Pancreas (tissue), 10 donors: ENCODE data around the gene CCL22. TPM values are rescaled to one million over a fixed set of nuclear protein-coding genes. Genes with fewer than 3 reads are reported as not detected.

ENCODE experiments used
- ATAC-seq, 4 donors: fragments of 200-7000 bp; cut with Tn5 transposase; one replicate each; pipeline versions ENCODE4 v1.8.0 to v1.9.1; 2020; ENCODE audit warnings: mild to moderate bottlenecking in 4 of 4, moderate library complexity in 4 of 4
- DNase-seq, 6 donors: peaks; one replicate each; pipeline ENCODE4 v3.0.0-alpha.2; 2020
- FAIRE-seq: peaks from 2 replicates; lab custom pipeline; 2012; peaks lifted over from hg19 to GRCh38; lab: Jason Lieb, UNC
- H3K27ac ChIP-seq, 4 donors: fragments of 200-600 bp; sonication (generic); 1 replicate in 3 of 4; 2 replicates in 1 of 4; pipeline versions ENCODE4 v1.5.0 to v1.8.0; 2020
- H3K27me3 ChIP-seq, 4 donors: fragments of 200-600 bp; one replicate each; pipeline ENCODE4 v1.8.0; 2021
- H3K36me3 ChIP-seq, 3 donors: fragments of 200-600 bp; sonication (generic) in 1 of 3; one replicate each; pipeline versions ENCODE4 v1.5.0 to v1.8.0; 2020 to 2021
- H3K4me1 ChIP-seq, 3 donors: fragments of 200-600 bp; one replicate each; pipeline ENCODE4 v1.8.0; 2021
- H3K4me3 ChIP-seq, 4 donors: fragments of 200-600 bp; sonication (generic) in 2 of 4; one replicate each; pipeline versions ENCODE4 v1.5.0 to v1.8.0; 2020 to 2021
- H3K9me3 ChIP-seq, 4 donors: fragments of 200-600 bp; one replicate each; pipeline ENCODE4 v1.8.0; 2021
- WGBS, 2 donors: extraction: QIAGEN DNeasy Blood & Tissue Kit; methylation state at CpG; one replicate each; pipeline ENCODE4 v1.1.7; 2013; 5-methylcytosine and 5-hydroxymethylcytosine counted together
- intact Hi-C, 3 donors: fragments of 100-400 bp; cut with DNase I; formaldehyde crosslinking; loops; one replicate each; pipeline versions ENCODE4 v1.11.1 to v1.14.2; 2022
- polyA plus RNA-seq, 2 donors: library from polyadenylated mRNA; stranded (reverse); fragments of 200-250 nt; gene quantifications; one replicate each; pipeline ENCODE4 v1.2.3, GENCODE V29; 2013
- total RNA-seq, 6 donors: library from RNA; stranded (reverse); fragmentation: NEBNext Ultra II Directional in 4 of 6; extraction: Animal tissue kit (Norgen Biotek cat#: 25700) in 4 of 6; gene quantifications; one replicate each; pipeline versions ENCODE4 v1.2.1 to v1.2.4, GENCODE V29; 2021 to 2023
- TF ChIP-seq, protein P1 (sequence below), 4 donors: fragments of 200-600 bp; sonication (generic) in 3 of 4; IDR thresholded peaks; one replicate each; pipeline versions ENCODE4 v1.5.0 to v1.8.0; 2021; ENCODE audit warnings: antibody characterized with exemption in 4 of 4
- donor health status: healthy with polysubstance abuse.
- donor health status: DM: no; HTN: no; CAD: no; lungs with moderate emphysema.
- donor health status: DM: no; HTN: no; CAD: no.
- donor health status: control.
- donor health status: control.
- donor health status: Bipolar disorder and iron deficiency.
- donor health status: DM: yes; HTN: yes; CAD: no.
- donor health status: DM: no; HTN: no; CAD: no.
- donor health status: DM: no; HTN: no; CAD: no.
- donor health status: DM: yes; HTN: yes; CAD: no.

Gene CCL22
- total and polyA plus RNA-seq, 8 donors = 0.05 to 0.85 (median 0.12) TPM; not detected in 4

DNA sequence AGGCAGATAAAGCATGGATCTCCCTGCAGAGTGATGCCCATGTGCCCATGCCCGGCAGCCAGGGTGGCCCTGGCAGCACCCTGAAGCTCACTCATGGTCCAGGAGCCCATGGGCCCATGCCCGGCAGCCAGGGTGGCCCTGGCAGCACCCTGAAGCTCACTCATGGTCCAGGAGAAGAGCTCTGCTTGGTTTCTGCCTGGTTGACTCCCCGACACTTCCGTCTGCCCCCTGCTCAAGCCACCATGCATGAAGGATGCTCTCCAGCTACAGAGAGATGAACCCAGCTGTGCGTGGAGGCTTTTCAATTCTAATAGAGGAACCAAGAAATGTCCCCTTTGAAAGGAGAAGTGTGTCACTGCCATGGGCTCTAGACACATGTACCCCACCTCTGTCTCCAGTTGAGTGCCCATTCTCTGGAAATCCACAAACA, 54.7 kb downstream of the CCL22 start:
- peak in 1 of 6 donors; percentile 39 for DNase-seq

DNA sequence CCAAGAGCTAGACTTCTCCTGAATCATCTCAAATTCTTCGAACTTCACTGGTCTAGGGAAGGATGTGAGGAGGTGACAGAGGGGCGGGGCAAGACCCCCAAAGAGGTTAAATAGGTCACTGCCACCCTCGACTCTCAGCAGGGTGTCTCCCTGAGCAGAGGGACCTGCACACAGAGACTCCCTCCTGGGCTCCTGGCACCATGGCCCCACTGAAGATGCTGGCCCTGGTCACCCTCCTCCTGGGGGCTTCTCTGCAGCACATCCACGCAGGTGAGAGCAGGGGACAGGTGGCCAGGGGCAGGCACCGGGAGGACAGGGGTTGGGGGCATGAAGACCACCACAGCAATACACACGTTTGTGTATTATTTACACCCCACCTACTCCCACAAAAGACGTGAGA, 55.1 kb downstream of the CCL22 start:
- no peak overlapping the region for H3K27ac ChIP-seq
- TF ChIP-seq, protein P1, sequence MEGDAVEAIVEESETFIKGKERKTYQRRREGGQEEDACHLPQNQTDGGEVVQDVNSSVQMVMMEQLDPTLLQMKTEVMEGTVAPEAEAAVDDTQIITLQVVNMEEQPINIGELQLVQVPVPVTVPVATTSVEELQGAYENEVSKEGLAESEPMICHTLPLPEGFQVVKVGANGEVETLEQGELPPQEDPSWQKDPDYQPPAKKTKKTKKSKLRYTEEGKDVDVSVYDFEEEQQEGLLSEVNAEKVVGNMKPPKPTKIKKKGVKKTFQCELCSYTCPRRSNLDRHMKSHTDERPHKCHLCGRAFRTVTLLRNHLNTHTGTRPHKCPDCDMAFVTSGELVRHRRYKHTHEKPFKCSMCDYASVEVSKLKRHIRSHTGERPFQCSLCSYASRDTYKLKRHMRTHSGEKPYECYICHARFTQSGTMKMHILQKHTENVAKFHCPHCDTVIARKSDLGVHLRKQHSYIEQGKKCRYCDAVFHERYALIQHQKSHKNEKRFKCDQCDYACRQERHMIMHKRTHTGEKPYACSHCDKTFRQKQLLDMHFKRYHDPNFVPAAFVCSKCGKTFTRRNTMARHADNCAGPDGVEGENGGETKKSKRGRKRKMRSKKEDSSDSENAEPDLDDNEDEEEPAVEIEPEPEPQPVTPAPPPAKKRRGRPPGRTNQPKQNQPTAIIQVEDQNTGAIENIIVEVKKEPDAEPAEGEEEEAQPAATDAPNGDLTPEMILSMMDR (IDR thresholded peaks at IDR 0.05) = no peak
- H3K4me3 ChIP-seq = no peak overlapping the region
- DNase-seq (peak in 1 of 6 donors; percentile 40), FAIRE-seq (no peak), ATAC-seq (no peak)
- intact Hi-C loops = loop anchor here in 2 of 3 donors (10.0 kb wide), 2 partner anchors 109 to 339 kb away; no protein-coding TSS in a partner anchor
- no peaks in the 10 kb centered on the region for H3K27me3 ChIP-seq
- WGBS, 2 donors = 48 to 52% methylated on average over 7 of the region's 7 CpGs
- peaks cover 0 to 6% (median 0%) of the 10 kb centered on the region in 3 donors for H3K4me1 ChIP-seq
- H3K9me3 ChIP-seq = no peaks in the 10 kb centered on the region
- H3K36me3 ChIP-seq = no peaks in the 10 kb centered on the region

More for the DNA sequence above, 54.7 kb downstream of the CCL22 start:
- Histone ChIP-seq H3K9me3 (no peaks in the 10 kb centered on the region), H3K4me1 (peaks cover 0 to 6% (median 0%) of the 10 kb centered on the region in 3 donors), H3K27ac (no peak overlapping the region), H3K4me3 (no peak overlapping the region), H3K36me3 (no peaks in the 10 kb centered on the region), H3K27me3 (no peaks in the 10 kb centered on the region)
- ATAC-seq (no peak), FAIRE-seq (no peak)
- 68 to 84% methylated on average over 5 of the region's 5 CpGs for WGBS, 2 donors
- TF ChIP-seq, protein P1 (IDR thresholded peaks at IDR 0.05) = no peak
- intact Hi-C loops = loop anchor here in 2 of 3 donors (10.0 kb wide), 2 partner anchors 109 to 339 kb away; no protein-coding TSS in a partner anchor

Other genes with a start within 250 kb of the CCL22 start
- 10 to 100 TPM; 27.9 to 39.2 (median 29.7) TPM for gene PSME3IP1, start 172.7 kb upstream of the CCL22 start, total RNA-seq
- gene PSME3IP1, start 172.7 kb upstream of the CCL22 start, polyA plus RNA-seq = 10 to 100 TPM; 38.5 to 63.3 TPM
- gene RSPRY1, start 172.5 kb upstream of the CCL22 start, total RNA-seq = 10 to 100 TPM; 16.7 to 21.9 (median 19.2) TPM
- gene RSPRY1, start 172.5 kb upstream of the CCL22 start, polyA plus RNA-seq = 10 to 100 TPM in 1 of 2 donors, 1 to 10 TPM in 1; 6.9 to 12.5 TPM
- gene ARL2BP, start 113.5 kb upstream of the CCL22 start, total RNA-seq = 10 to 100 TPM; 12.3 to 22.5 (median 14.7) TPM
- 10 to 100 TPM; 10.8 to 20.2 TPM for gene ARL2BP, start 113.5 kb upstream of the CCL22 start, polyA plus RNA-seq
- gene PLLP, start 74.1 kb upstream of the CCL22 start, total RNA-seq = 10 to 100 TPM; 10.8 to 29.9 (median 22.5) TPM
- 10 to 100 TPM; 22.2 to 34.3 TPM for gene PLLP, start 74.1 kb upstream of the CCL22 start, polyA plus RNA-seq
- 10 to 100 TPM in 2 of 6 donors, 1 to 10 TPM in 4; 4.6 to 21.3 (median 6.0) TPM for gene CX3CL1, start 13.7 kb downstream of the CCL22 start, total RNA-seq
- gene CX3CL1, start 13.7 kb downstream of the CCL22 start, polyA plus RNA-seq = 10 to 100 TPM in 1 of 2 donors, 1 to 10 TPM in 1; 8.7 to 19.0 TPM
- 1 to 10 TPM in 1 of 6 donors, not detected in 5; 1.1 TPM for gene CCL17, start 46.0 kb downstream of the CCL22 start, total RNA-seq
- gene CCL17, start 46.0 kb downstream of the CCL22 start, polyA plus RNA-seq = not detected
- 10 to 100 TPM; 14.5 to 20.9 (median 17.2) TPM for gene CIAPIN1, start 88.6 kb downstream of the CCL22 start, total RNA-seq
- gene CIAPIN1, start 88.6 kb downstream of the CCL22 start, polyA plus RNA-seq = 10 to 100 TPM; 11.6 to 23.8 TPM
- gene COQ9, start 88.7 kb downstream of the CCL22 start, total RNA-seq = 10 to 100 TPM; 17.7 to 31.2 (median 23.4) TPM
- 10 to 100 TPM; 48.5 to 51.1 TPM for gene COQ9, start 88.7 kb downstream of the CCL22 start, polyA plus RNA-seq
- 10 to 100 TPM; 21.8 to 26.7 (median 25.1) TPM for gene POLR2C, start 103.9 kb downstream of the CCL22 start, total RNA-seq
- 10 to 100 TPM; 20.4 to 43.9 TPM for gene POLR2C, start 103.9 kb downstream of the CCL22 start, polyA plus RNA-seq
- 10 to 100 TPM in 5 of 6 donors, 1 to 10 TPM in 1; 9.2 to 24.4 (median 13.4) TPM for gene DOK4, start 127.7 kb downstream of the CCL22 start, total RNA-seq
- 10 to 100 TPM; 16.7 to 26.4 TPM for gene DOK4, start 127.7 kb downstream of the CCL22 start, polyA plus RNA-seq
- gene CCDC102A, start 177.8 kb downstream of the CCL22 start, total RNA-seq = 1 to 10 TPM; 2.2 to 5.8 (median 2.9) TPM
- gene CCDC102A, start 177.8 kb downstream of the CCL22 start, polyA plus RNA-seq = 1 to 10 TPM; 2.8 to 3.5 TPM
- gene ADGRG5, start 183.9 kb downstream of the CCL22 start, total RNA-seq = under 1 TPM; 0.09 to 0.66 (median 0.23) TPM
- under 1 TPM; 0.19 to 0.38 TPM for gene ADGRG5, start 183.9 kb downstream of the CCL22 start, polyA plus RNA-seq